ENCODE measurements around the gene KCNJ11. TPM values are rescaled to one million over a fixed set of nuclear protein-coding genes. Genes with fewer than 3 reads are reported as not detected.
"Not testable (repeated sequence)": the region's sequence is repeated elsewhere in the genome, so short reads cannot be mapped to it uniquely, and the experiment has no call there.

The KCNJ11 gene
- total RNA-seq: 0.42 and 0.61 TPM in 2 replicates

DNA sequence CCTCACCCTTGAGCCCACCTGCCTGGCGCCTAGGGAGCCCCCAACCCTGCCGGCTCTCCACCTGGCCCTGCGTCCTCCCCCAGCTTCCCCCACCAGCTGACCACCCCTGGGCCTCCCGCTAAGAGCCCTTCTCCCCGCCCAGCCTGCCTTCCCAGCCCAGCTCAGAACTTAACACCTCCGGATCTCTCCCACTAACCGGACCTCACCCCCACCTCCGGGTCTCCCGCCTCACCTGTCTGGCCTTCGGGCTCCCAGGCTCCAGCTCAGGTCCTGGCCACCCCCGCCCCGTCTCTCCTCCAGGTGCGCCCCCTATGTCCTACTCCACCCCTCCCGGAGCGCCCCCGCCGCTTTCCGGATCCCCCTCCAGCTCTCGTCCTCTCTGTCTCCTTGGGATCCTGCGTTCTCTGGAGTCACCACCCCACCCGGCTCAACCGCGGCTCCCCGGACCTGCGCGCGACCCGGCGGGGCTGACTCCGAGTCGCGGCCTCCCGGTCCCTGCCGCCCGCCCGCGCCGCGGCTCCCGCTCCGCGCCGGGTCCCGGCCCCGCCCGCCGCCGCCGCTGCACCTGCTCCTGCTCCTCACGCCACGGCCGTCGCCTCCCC, at the start of gene KCNJ11:
TSS of gene KCNJ11 (minus strand) at position 51 of the 602 bp plus-strand sequence. CDS start 568 bp downstream, outside the sequence.
- intact Hi-C loops (cut with micrococcal nuclease): loop anchor here (1.0 to 2.0 kb wide), 5 partner anchors 26 to 624 kb away; partner anchors contain the start of genes RPS13 and SERGEF

- intact Hi-C loops (cut with micrococcal nuclease): no loop called here
Measured at GRCh38 chr11:17437366-17437765, 48.9 kb upstream of the KCNJ11 start.

DNA sequence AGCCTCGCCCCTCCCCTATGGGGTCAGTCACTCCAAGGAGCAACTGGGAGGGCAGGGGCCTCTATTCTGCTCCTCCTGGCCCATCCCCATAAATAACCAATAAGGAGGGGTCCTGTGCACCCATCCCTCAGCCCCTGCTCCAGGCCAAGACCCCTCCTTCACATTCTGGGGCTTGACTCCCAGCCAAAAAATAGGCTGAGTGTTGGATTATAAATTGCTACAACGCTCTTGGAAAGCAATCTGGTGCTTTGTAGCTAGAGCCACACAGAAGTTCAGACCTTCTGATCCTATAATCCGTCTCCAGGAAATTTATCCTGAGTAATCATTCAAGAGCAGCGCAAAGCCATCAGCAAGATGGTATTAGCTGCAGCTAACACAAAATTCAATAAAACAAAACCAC, 45.6 kb upstream of the KCNJ11 start:
- intact Hi-C loops (cut with micrococcal nuclease): no loop called here

GRCh38 chr11:17432002-17432401, 43.5 kb upstream of the KCNJ11 start:
- intact Hi-C loops (cut with micrococcal nuclease): no loop called here

GRCh38 chr11:17431139-17431538, 42.7 kb upstream of the KCNJ11 start:
- intact Hi-C loops (cut with micrococcal nuclease): no loop called here

- intact Hi-C loops (cut with micrococcal nuclease): no loop called here
Measured at GRCh38 chr11:17430616-17431015, 42.2 kb upstream of the KCNJ11 start.

DNA sequence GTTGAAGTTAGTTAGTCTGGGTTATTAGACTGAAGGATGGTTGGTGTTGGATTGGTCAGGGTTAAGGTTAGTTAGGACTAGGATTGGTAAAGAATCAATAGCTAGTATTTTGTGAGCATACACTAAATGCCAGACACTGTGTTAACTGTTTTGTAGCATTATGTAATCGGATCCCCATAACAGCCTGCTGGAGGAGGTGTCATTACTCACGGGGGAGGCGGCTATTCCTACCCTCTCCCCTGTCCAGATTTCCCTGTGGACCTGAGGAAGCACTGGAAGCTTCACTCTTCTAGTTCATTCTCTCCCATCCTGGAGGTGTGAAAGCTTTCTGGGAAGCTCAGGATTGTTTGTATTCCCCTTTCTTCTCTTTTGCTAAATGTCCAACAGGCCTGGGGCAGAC, 40.5 kb upstream of the KCNJ11 start:
- intact Hi-C loops (cut with micrococcal nuclease): no loop called here

DNA sequence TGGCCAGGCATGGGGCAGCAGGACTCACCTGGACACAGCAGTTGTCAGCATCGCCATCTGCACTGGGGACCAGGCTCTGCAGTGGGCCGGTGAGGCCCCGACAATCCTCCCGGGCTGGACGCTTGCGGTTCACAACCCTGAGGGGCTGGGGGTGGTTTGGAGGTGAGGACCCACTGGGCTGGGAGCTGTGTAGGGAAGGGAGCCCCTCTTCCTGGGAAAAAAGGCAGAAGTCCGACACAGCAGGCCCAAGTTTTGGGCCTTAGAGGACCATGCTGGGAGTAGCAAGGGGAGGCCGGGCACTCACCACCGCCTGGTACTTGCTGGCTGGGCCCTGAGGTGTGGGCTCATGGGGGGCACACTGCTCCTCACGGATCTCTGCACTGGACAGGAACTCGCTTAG, 39.8 kb upstream of the KCNJ11 start:
- intact Hi-C loops (cut with micrococcal nuclease): no loop called here

DNA sequence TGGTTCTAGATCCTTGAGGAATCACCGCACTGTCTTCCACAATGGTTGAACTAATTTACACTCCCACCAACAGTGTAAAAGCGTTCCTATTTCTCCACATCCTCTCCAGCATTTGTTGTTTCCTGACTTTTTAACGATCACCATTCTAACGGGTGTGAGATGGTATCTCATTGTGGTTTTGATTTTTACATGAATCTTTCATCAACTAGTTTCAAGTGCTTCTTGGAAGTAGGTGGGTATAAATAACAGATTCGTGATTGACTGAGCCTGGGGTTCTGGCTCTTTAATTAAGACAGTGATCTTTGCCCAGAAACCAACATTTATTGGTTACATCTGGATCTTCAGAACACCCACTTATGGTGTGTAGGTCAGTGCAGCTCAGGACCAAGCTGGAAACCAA, 37.8 kb upstream of the KCNJ11 start:
- intact Hi-C loops (cut with micrococcal nuclease): not testable (repeated sequence)

- intact Hi-C loops (cut with micrococcal nuclease): no loop called here
Measured at GRCh38 chr11:17423533-17424310, 35.3 kb upstream of the KCNJ11 start.

DNA sequence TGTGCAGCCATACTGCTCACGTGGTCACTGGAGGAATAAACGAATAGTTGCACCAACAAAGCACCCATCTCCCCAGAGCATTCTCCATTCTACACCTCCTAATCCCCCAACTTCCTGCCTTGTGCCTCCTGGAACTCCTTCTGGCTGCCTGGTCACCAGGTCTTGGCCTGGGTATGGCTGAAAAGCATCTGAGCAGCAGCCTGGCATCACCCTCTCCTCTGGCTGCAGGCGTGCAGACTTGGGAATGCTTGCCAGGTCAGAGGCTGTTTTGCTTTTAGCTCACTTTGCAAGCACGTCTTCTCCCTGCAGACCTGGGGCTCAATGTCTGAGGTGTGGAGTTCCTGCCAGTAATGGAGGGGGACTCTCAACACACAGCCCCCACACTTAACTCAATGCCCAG, 33.3 kb upstream of the KCNJ11 start:
- intact Hi-C loops (cut with micrococcal nuclease): no loop called here

DNA sequence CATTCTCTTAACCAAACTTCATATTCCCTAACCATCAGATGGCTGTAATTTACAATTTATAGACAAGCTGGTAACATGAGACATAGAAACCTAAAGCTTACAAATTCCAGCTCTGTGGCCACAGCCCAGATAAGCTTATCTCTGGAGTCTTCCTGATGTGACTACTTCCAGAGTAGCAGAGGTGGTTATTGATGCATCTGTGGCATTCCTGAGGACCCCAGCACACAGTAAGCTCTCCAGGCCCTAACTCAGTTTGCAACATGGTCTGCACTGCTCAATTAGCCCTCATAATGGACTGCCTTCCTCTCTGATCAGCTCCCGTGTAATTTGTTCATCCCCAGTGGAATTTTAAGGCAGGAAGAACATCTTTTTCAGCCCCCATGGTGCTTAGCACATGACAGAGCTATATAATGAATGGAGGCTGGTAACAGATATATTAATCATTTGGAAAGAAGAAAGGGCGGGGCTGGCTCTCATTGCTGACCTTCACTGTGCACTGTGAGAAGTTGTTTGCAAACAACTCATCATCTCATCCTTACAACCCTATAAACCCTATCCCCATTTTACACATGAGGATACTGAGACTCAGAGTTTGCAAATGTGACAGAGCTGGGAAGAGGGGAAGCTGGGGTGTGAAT, 30.1 kb upstream of the KCNJ11 start:
- intact Hi-C loops (cut with micrococcal nuclease): no loop called here

- intact Hi-C loops (cut with micrococcal nuclease): no loop called here
Measured at GRCh38 chr11:17416492-17416891, 28.0 kb upstream of the KCNJ11 start.

DNA sequence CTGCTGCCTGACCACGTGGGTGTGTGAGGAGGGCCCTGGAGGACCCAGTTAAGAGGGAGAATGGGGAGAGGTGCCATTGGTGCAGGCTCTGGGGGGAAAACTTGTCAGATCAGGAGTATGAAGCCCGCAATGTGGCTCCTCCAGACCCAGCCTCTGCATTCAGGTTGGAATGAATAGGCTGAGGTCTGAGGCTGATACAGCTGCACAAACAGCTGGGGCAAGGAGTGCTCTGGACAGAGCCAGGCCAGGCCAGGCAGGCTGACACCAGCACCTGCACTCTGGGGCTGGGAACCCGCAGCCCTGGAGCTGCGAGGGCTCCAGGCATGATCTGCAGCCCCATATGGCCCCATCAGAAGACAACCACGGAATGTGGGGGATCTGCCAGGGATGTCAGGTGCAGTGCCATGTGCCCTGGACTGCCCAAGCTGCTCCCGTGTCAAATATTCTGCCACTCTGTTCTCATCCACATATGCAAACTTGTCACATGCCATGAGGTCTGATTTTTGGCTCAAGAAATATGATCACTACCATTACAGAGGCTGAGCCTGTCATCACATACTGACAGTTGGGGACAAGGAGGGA, 27.2 kb upstream of the KCNJ11 start:
- intact Hi-C loops (cut with micrococcal nuclease): loop anchor here (2.0 kb wide), 1 partner anchor 27 kb away; the partner anchor contains the start of gene KCNJ11

DNA sequence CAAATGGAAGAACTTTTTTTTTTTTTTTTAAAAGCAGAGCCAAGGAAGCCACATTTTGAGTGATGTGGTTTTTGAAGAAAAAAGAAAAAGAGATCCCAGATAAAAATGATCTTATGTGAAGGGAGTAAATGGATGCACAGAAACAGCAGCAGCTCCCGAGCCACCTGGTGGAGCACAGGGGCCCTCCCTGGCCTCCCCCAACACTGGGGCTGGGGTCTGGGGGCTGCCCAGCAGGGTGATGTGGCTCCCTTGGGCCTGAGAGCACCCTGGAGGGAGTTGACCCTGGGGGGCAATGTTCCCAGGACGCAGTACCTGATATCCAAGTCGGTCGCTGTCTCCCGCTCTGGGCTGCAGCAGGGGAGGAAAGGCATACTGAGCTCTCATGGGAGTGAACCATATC, 26.5 kb upstream of the KCNJ11 start:
- intact Hi-C loops (cut with micrococcal nuclease): loop anchor here (2.0 kb wide), 1 partner anchor 26 kb away; the partner anchor contains the start of gene KCNJ11

DNA sequence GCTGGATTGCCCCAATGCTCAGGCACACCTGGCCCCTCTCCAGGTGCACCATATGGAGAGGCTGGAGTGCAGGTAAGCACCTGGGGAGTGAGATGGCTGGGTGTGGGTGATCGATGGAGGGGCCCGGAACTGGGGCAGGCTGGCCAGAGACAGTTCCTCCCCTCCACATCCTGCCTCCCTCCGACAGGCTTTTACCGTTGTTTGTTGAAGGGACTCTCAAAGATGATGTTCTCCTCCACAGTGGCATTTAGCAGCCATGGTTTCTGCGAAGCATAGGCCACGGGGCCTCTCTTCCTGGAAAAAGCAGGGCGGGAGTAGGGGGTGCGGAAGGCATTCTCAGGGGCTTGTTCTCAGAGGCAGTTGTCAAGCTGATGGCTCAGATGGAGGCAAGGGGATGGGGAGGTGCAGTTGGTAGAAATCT, 25.9 kb upstream of the KCNJ11 start:
- intact Hi-C loops (cut with micrococcal nuclease): loop anchor here (2.0 kb wide), 1 partner anchor 26 kb away; the partner anchor contains the start of gene KCNJ11

- intact Hi-C loops (cut with micrococcal nuclease): loop anchor here (2.0 kb wide), 1 partner anchor 25 kb away; the partner anchor contains the start of gene KCNJ11
Measured at GRCh38 chr11:17413414-17414316, 25.2 kb upstream of the KCNJ11 start.

GRCh38 chr11:17412488-17413180, 24.2 kb upstream of the KCNJ11 start:
- intact Hi-C loops (cut with micrococcal nuclease): no loop called here

GRCh38 chr11:17411418-17411817, 23.0 kb upstream of the KCNJ11 start:
- intact Hi-C loops (cut with micrococcal nuclease): no loop called here
